Skeletal muscle tissue (tissue), 4 donors: ENCODE measurements around the gene LTBP1. TPM values are rescaled to one million over a fixed set of nuclear protein-coding genes. Genes with fewer than 3 reads are reported as not detected.

Source experiments
- H3K27ac ChIP-seq: one replicate; pipeline ENCODE4 v1.7.0; 2013; ENCODE audit warnings: mild to moderate bottlenecking, low read depth, low read length, inconsistent platforms
- H3K27me3 ChIP-seq, 3 donors: one replicate each; pipeline ENCODE4 v1.7.0; 2013; ENCODE audit warnings: low read length in 3 of 3; ENCODE audit not compliant: control insufficient read depth in 3 of 3, insufficient read depth in 3 of 3
- H3K36me3 ChIP-seq, 3 donors: one replicate each; pipeline ENCODE4 v1.7.0; 2013; ENCODE audit warnings: low read length in 3 of 3; ENCODE audit not compliant: control insufficient read depth in 3 of 3, insufficient read depth in 3 of 3
- H3K4me1 ChIP-seq, 3 donors: one replicate each; pipeline ENCODE4 v1.7.0; 2013; ENCODE audit warnings: low read length in 3 of 3, mild to moderate bottlenecking in 3 of 3; ENCODE audit not compliant: control insufficient read depth in 3 of 3, insufficient read depth in 3 of 3
- H3K4me3 ChIP-seq, 3 donors: one replicate each; pipeline ENCODE4 v1.7.0; 2013; ENCODE audit warnings: low read length in 3 of 3
- H3K9ac ChIP-seq, 3 donors: one replicate each; pipeline ENCODE4 v1.7.0; 2013; ENCODE audit warnings: low read length in 3 of 3, mild to moderate bottlenecking in 3 of 3, moderate library complexity in 2 of 3, low read depth in 1 of 3
- H3K9me3 ChIP-seq, 3 donors: one replicate each; pipeline ENCODE4 v1.7.0; 2013; ENCODE audit warnings: low read length in 3 of 3; ENCODE audit not compliant: control insufficient read depth in 3 of 3
- total RNA-seq: library from RNA; depleted of rRNA; stranded (reverse); fragments of >200 nt; gene quantifications from one replicate; pipeline ENCODE4 v1.2.3, GENCODE V29; 2014
- donor health status: Osteomylitis.

Gene LTBP1
- total RNA-seq, 1 donor from 2014 or later, result 78.8 TPM

DNA sequence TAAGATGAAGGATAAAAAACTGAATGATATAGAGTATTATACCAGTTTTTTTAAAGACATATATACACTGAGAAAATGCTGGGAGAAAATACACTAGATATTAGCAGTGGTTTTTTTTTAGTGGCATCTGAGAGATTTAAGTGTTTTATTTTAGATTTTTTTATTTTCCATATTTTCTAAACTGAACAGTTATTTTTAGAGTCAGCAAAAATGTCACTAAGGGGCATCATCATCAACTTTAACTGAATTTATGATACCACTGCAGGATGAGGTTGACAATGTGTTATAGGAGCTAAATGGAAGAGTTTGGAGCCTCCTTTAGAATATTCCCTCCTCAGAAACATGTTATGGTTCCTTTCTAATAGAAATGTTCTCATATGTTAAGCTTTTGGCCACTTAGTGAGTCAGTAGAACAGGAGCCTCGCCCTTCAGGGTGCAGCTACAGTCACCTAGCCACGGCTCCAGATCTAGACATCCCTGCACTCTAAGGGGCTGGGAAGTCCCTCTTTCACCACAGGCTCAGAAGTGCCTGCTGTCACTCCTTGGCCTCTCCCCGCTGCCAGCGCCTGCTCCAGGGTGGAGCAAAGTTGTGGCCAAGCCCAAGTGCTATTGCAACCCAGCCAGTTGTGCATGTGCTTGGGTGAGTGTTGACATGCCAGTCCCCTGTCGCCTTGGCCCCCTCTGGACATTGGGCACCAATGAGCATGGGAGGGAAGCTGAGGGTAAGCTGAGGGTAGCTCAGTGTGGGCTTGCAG, 319.0 kb downstream of the LTBP1 start:
- Histone ChIP-seq H3K4me3 (no peak overlapping the region), H3K36me3 (peaks cover 8 to 13% (median 9%) of the 10 kb centered on the region in 3 donors), H3K27me3 (no peaks in the 10 kb centered on the region), H3K9ac (no peak overlapping the region), H3K4me1 (no peaks in the 10 kb centered on the region), H3K9me3 (no peaks in the 10 kb centered on the region), H3K27ac (no peak overlapping the region)

DNA sequence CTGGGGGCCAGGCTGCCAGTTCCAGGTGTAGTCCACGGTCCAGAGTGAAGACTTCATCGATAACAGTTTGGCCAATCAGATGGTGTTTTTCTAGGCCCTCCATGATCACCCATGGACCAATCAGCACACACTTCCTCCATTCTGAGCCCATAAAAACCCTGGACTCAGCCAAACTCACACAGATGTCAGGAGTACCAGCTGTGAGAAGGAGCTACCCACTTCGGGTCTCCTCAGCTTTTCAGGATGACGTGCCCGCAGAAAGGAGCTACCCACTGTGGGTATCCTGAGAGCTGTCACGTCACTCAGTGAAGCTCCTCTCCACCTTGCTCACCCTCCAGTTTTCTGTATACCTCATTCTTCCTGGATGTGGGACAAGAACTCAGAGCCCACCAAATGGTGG, 319.7 kb downstream of the LTBP1 start:
- no peaks in the 10 kb centered on the region for H3K9me3 ChIP-seq
- no peak overlapping the region for H3K27ac ChIP-seq
- H3K4me1 ChIP-seq, result no peaks in the 10 kb centered on the region
- no peak overlapping the region for H3K9ac ChIP-seq
- H3K36me3 ChIP-seq, result peaks cover 8 to 13% (median 9%) of the 10 kb centered on the region in 3 donors
- H3K4me3 ChIP-seq, result no peak overlapping the region
- H3K27me3 ChIP-seq, result no peaks in the 10 kb centered on the region

DNA sequence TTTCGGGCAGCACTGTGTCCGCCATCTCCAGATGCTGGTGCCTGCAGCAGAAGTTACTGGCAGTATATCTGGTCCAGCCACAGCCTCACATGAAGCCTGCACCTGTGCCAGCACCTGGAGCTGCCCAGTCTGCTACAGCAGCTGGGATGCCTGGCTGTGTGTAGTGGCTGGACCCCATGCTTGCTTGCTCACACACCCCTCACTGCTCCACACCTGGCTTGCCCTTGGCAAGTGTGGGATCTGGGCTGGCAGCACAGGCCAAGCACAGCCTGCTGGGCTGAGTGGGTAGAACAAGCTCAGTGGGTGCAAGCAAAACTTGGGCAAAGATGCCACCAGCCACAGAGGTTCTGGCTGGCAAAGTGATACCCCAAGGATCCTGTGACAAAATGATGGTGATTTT, 320.3 kb downstream of the LTBP1 start:
- H3K4me3 ChIP-seq, result no peak overlapping the region
- H3K4me1 ChIP-seq, result no peaks in the 10 kb centered on the region
- peaks cover 8 to 13% (median 9%) of the 10 kb centered on the region in 3 donors for H3K36me3 ChIP-seq
- H3K27me3 ChIP-seq, result no peaks in the 10 kb centered on the region
- H3K27ac ChIP-seq, result no peak overlapping the region
- H3K9ac ChIP-seq, result no peak overlapping the region
- H3K9me3 ChIP-seq, result no peaks in the 10 kb centered on the region

DNA sequence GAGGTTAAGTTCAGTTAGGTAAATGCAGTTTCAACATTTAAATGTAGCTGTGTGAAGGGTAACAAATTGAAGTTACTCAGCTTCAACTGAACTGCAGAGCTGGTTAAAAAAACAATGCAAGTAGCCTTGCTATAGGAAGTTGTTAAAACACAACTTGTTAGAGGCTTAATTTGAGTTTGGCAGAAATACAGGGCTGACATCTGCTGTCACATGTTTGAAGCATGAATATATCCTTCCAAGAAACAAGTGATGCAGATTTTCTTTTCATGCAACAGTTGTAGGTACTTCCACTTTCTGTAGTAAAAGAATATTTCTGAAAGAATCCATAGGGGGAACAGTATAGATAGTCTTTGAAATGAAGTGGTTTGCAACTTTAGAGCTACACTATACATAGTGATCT, 321.0 kb downstream of the LTBP1 start:
- no peak overlapping the region for H3K27ac ChIP-seq
- no peaks in the 10 kb centered on the region for H3K27me3 ChIP-seq
- no peaks in the 10 kb centered on the region for H3K4me1 ChIP-seq
- no peak overlapping the region for H3K4me3 ChIP-seq
- H3K9ac ChIP-seq, result no peak overlapping the region
- no peaks in the 10 kb centered on the region for H3K9me3 ChIP-seq
- H3K36me3 ChIP-seq, result peaks cover 8 to 13% (median 9%) of the 10 kb centered on the region in 3 donors

DNA sequence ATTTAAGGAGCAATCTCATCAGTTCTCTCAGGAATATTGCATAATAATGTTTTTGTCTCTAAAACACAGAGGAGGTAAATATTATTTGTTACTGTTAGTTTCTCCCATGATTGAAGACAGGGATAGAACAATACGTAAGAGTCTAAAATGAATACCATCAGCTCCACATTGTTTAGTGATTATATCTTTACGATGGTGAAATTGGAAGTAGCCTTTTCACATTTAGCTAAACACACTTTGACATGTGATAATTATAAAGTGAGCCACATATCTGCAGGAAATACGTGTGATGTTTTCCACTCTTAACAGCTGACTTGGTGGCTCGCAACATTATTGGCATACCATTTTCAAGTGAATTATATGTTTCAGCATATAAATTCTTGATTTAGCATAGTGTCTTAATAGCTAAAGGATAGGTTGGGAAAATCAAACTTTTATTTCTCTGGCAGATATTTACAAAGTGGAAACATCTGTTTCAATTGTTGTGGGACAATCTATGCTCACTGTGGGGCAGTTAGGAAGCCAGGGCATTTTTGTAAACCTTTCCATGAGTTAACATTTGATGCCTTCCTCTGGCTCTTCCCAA, 321.6 kb downstream of the LTBP1 start:
- Histone ChIP-seq H3K27me3 (no peaks in the 10 kb centered on the region), H3K4me1 (no peaks in the 10 kb centered on the region), H3K9ac (no peak overlapping the region), H3K36me3 (peaks cover 8 to 13% (median 9%) of the 10 kb centered on the region in 3 donors), H3K9me3 (no peaks in the 10 kb centered on the region), H3K4me3 (no peak overlapping the region), H3K27ac (no peak overlapping the region)

DNA sequence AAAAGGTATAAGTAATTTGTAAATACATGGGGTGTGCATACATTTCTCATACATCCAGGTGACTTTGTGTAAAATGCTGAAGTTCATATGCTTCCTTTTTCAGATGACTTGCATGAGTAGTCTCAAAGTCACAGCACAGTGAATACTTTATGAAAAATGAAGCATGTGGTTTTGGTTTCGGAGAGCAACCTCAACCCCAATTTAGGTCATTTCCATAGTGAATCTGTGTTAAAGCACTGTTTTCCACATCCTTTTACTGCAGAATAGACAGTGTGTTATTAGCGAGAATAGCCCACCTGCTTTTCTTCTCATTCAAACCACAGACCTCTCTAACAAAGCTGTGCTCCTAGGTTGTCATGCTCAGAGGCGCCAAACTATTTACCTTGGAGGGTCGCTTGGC, 325.2 kb downstream of the LTBP1 start:
- Histone ChIP-seq H3K4me3 (no peak overlapping the region), H3K4me1 (peaks cover 2 to 3% (median 2%) of the 10 kb centered on the region in 3 donors), H3K27me3 (no peaks in the 10 kb centered on the region), H3K36me3 (peaks cover 0 to 6% (median 2%) of the 10 kb centered on the region in 3 donors), H3K9ac (no peak overlapping the region), H3K9me3 (no peaks in the 10 kb centered on the region), H3K27ac (no peak overlapping the region)

DNA sequence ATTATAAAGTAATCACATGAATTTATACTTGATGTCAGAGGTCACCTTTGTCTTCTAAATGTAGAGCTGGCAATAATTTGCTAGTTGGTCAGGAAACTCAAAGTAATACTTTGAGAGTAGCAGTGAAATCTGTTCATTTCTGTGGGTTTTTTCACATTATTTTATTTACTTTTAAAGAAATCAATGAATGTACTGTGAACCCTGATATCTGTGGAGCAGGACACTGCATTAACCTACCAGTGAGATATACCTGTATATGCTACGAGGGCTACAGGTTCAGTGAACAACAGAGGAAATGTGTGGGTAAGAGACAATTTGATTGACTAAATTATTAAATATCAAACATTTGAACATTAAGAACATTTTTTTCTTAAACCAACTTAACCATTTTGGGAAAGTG, 326.7 kb downstream of the LTBP1 start:
- Histone ChIP-seq H3K4me1 (peaks cover 4 to 9% (median 5%) of the 10 kb centered on the region in 3 donors), H3K27ac (no peak overlapping the region), H3K27me3 (no peaks in the 10 kb centered on the region), H3K4me3 (no peak overlapping the region), H3K9ac (no peak overlapping the region), H3K36me3 (peaks cover 0 to 6% (median 0%) of the 10 kb centered on the region in 3 donors), H3K9me3 (no peaks in the 10 kb centered on the region)

DNA sequence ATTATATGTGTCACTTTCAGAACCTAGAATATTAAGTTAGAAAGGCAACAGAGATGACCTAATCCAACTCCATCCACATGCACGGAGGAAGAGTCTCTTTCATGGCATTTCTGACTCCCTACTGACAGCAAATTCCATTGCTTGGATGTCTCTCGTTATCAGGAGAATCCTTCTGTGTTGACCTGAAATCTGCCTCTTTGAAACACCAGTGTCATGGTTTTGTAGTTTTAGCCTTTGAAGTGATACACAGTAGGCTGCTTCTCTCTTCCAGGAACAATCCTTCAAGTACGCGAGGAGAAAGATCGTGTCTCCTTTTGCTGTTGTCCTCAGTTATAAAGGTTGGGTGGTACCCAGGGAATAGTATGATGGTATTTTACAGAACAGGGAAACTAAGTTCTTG, 327.8 kb downstream of the LTBP1 start:
- Histone ChIP-seq H3K4me3 (no peak overlapping the region), H3K4me1 (peaks cover 4 to 9% (median 5%) of the 10 kb centered on the region in 3 donors), H3K36me3 (peaks cover 0 to 6% (median 0%) of the 10 kb centered on the region in 3 donors), H3K9me3 (no peaks in the 10 kb centered on the region), H3K9ac (no peak overlapping the region), H3K27me3 (no peaks in the 10 kb centered on the region), H3K27ac (no peak overlapping the region)

DNA sequence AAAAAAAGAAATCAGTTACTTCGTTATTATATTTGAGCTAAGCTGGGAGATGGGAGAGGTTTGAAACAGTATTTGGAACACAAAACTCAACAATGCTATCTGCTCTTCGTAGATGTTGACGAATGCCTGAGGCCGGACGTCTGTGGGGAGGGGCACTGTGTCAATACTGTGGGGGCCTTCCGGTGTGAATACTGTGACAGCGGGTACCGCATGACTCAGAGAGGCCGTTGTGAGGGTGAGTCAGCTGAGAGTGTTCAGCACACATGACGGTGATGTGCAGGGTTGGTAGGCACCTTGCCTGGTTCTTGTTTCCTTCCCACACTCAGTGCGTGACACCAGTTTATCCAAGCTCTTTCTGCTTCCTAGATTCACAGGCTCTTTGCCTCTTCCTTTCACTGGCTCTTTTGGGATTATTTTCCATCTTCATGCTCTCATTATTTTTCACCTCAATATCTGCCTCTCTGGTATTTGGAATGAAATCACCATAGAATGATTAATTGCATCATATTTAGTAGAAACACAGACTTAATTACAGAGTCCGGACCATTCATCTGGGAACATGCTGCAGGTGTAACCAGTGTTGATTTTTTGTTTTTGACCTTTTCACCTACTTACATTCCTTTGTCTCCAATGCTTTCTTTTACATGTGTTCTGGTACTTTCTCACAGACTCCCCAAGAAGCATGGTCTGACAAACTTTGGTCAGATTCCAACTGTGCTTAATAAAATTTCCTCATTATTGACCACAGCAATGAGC, 329.1 kb downstream of the LTBP1 start:
- Histone ChIP-seq H3K4me3 (no peak overlapping the region), H3K27ac (no peak overlapping the region), H3K36me3 (peaks cover 0 to 9% (median 0%) of the 10 kb centered on the region in 3 donors), H3K9ac (no peak overlapping the region), H3K27me3 (no peaks in the 10 kb centered on the region), H3K4me1 (peaks cover 4 to 9% (median 5%) of the 10 kb centered on the region in 3 donors), H3K9me3 (no peaks in the 10 kb centered on the region)

DNA sequence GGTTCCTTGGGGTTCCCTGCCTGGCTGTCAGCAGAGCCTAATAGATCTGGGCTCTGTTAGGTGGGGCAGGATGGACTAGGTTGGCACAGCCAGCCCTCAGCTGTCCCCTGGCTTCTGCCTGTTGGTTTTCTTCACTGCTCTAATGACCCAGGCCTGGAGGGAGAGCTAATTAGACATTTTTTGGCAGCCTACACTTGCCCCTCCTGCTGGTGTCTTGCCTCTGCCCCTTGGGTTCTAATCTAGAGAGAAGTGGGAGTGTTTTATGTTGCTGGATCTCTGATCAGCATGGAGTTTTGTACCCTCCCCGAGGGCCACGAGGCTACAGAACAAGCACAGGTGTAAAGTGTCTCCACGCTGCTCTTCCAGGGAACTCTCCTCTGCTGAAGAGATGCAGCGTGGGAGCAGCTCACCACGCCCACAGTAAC, 330.3 kb downstream of the LTBP1 start:
- no peaks in the 10 kb centered on the region for H3K9me3 ChIP-seq
- no peaks in the 10 kb centered on the region for H3K27me3 ChIP-seq
- H3K36me3 ChIP-seq, result peaks cover 0 to 9% (median 2%) of the 10 kb centered on the region in 3 donors
- peaks cover 4 to 9% (median 5%) of the 10 kb centered on the region in 3 donors for H3K4me1 ChIP-seq
- no peak overlapping the region for H3K4me3 ChIP-seq
- H3K27ac ChIP-seq, result peak overlapping the region; percentile 8
- H3K9ac ChIP-seq, result no peak overlapping the region
